HepG2 (cell line): ENCODE data around the gene MAPK8. TPM values are rescaled to one million over a fixed set of nuclear protein-coding genes. Genes with fewer than 3 reads are reported as not detected.

Source experiments
- AHR ChIP-seq: IDR thresholded peaks from 2 replicates; pipeline ENCODE4 v1.6.1; 2018; ENCODE audit warnings: missing genetic modification reagents, missing compliant biosample characterization
- ETV5 ChIP-seq: IDR thresholded peaks from 2 replicates; pipeline ENCODE4 v1.6.1; 2018; ENCODE audit warnings: missing biosample characterization, missing genetic modification reagents, inconsistent platforms, borderline replicate concordance
- FOXM1 ChIP-seq: sonication (generic); formaldehyde crosslinking; IDR thresholded peaks from 2 replicates; pipeline ENCODE4 v1.5.0; 2020; ENCODE audit warnings: missing genetic modification reagents
- FUBP1 ChIP-seq: sonication (generic); formaldehyde crosslinking; IDR thresholded peaks from 2 replicates; pipeline ENCODE4 v1.5.1; 2020; ENCODE audit warnings: missing genetic modification reagents, mild to moderate bottlenecking, borderline replicate concordance
- GZF1 ChIP-seq: sonication (generic); formaldehyde crosslinking; IDR thresholded peaks from 2 replicates; pipeline ENCODE4 v1.5.1; 2020; ENCODE audit warnings: mild to moderate bottlenecking, missing genetic modification reagents
- HIC2 ChIP-seq: sonication (generic); formaldehyde crosslinking; IDR thresholded peaks from 2 replicates; pipeline ENCODE4 v1.9.0; 2022; ENCODE audit warnings: low read depth, missing genetic modification reagents
- NCOA2 ChIP-seq: sonication (generic); formaldehyde crosslinking; IDR thresholded peaks from 2 replicates; pipeline ENCODE4 v1.8.0; 2022; ENCODE audit warnings: inconsistent platforms
- NR2F6 ChIP-seq, 2 experiments: IDR thresholded peaks; 2 replicates each; pipeline ENCODE4 v1.6.1; 2016; ENCODE audit warnings: antibody characterized with exemption in 1 of 2, mild to moderate bottlenecking in 1 of 2
- RARA ChIP-seq: IDR thresholded peaks from 2 replicates; pipeline ENCODE4 v1.6.1; 2016; ENCODE audit warnings: missing genetic modification reagents, missing compliant biosample characterization
- RBFOX2 ChIP-seq: fragments of 200-400 bp; formaldehyde crosslinking; IDR thresholded peaks from 2 replicates; pipeline ENCODE4 v1.6.1; 2017; ENCODE audit warnings: low read depth, mild to moderate bottlenecking, low read length
- RORA ChIP-seq: sonication (generic); formaldehyde crosslinking; IDR thresholded peaks from 2 replicates; pipeline ENCODE4 v1.5.0; 2020; ENCODE audit warnings: mild to moderate bottlenecking, missing genetic modification reagents, moderate library complexity
- STAG1 ChIP-seq: sonication (generic); formaldehyde crosslinking; IDR thresholded peaks from 2 replicates; pipeline ENCODE4 v1.4.0; 2020; ENCODE audit warnings: missing genetic modification reagents
- TBL1XR1 ChIP-seq: fragments of 150-350 bp; IDR thresholded peaks from 2 replicates; pipeline ENCODE4 v1.6.1; 2014; ENCODE audit warnings: borderline replicate concordance, low read length; ENCODE audit not compliant: partially characterized antibody
- THAP9 ChIP-seq: sonication (generic); formaldehyde crosslinking; IDR thresholded peaks from 2 replicates; pipeline ENCODE4; 2020; ENCODE audit warnings: missing genetic modification reagents, mild to moderate bottlenecking, borderline replicate concordance
- ZNF138 ChIP-seq: sonication (generic); formaldehyde crosslinking; IDR thresholded peaks from 2 replicates; pipeline ENCODE4 v1.5.0; 2020; ENCODE audit warnings: mild to moderate bottlenecking, low read depth, missing genetic modification reagents
- ZNF18 ChIP-seq: sonication (generic); formaldehyde crosslinking; IDR thresholded peaks from 2 replicates; pipeline ENCODE4 v1.8.0; 2022; ENCODE audit warnings: mild to moderate bottlenecking, missing genetic modification reagents; ENCODE audit not compliant: insufficient replicate concordance
- ZNF180 ChIP-seq: sonication (generic); formaldehyde crosslinking; IDR thresholded peaks from 2 replicates; pipeline ENCODE4 v1.4.0; 2020; ENCODE audit warnings: low read depth, missing genetic modification reagents, borderline replicate concordance
- ZNF598 ChIP-seq: sonication (generic); formaldehyde crosslinking; IDR thresholded peaks from 2 replicates; pipeline ENCODE4 v1.5.1; 2020; ENCODE audit warnings: mild to moderate bottlenecking, missing genetic modification reagents, borderline replicate concordance
- ZNF703 ChIP-seq: sonication (generic); formaldehyde crosslinking; IDR thresholded peaks from 2 replicates; pipeline ENCODE4 v1.5.1; 2020; ENCODE audit warnings: missing genetic modification reagents, mild to moderate bottlenecking, moderate library complexity, borderline replicate concordance
- ZNF737 ChIP-seq: sonication (generic); formaldehyde crosslinking; IDR thresholded peaks from 2 replicates; pipeline ENCODE4 v1.5.0; 2020; ENCODE audit warnings: missing genetic modification reagents, mild to moderate bottlenecking, borderline replicate concordance
- ZSCAN12 ChIP-seq: sonication (generic); formaldehyde crosslinking; IDR thresholded peaks from 2 replicates; pipeline ENCODE4 v1.9.0; 2021; ENCODE audit warnings: mild to moderate bottlenecking, missing genetic modification reagents
- polyA plus RNA-seq, 8 experiments: library from polyadenylated mRNA; depleted of rRNA in 3 of 8; stranded (reverse) in 7 of 8; unstranded in 1 of 8; fragments of >200 nt; fragmentation: Illumina TruSeq in 4 of 8; extraction: Trizol in 4 of 8; gene quantifications; 2 replicates each; pipeline versions ENCODE4 v1.2.1 to v1.2.3, GENCODE V29; 2011 to 2016; ENCODE audit warnings: low read depth in 4 of 8, missing spikeins in 1 of 8, mixed read lengths in 1 of 8; ENCODE audit not compliant: insufficient read depth in 1 of 8
- total RNA-seq, 5 experiments: library from RNA; depleted of rRNA; stranded (reverse); fragments of >200 nt; fragmentation: Illumina TruSeq; extraction: Trizol; gene quantifications; 2 replicates each; pipeline ENCODE4 v1.2.3, GENCODE V29; 2016; ENCODE audit warnings: low read depth in 1 of 5

Gene MAPK8
- total and polyA plus RNA-seq, 2 of the 13 experiments (the other 11 are each of a cell fraction or from before 2014, with no cell fraction given) = 41.6 to 47.3 TPM

- no peak for TF ChIP-seq NR2F6 (IDR thresholded peaks at IDR 0.05)
- peak; percentile 61; the same call in 1 of the 2 replicates for TF ChIP-seq NR2F6 (CRISPR knock-in tag; IDR thresholded peaks at IDR 0.05)
- no peak for TF ChIP-seq FUBP1 (CRISPR knock-in tag)
- TF ChIP-seq FOXM1 = no peak
- TF ChIP-seq ZNF138 (CRISPR knock-in tag) = peak; percentile 60; the same call in 1 of the 2 replicates
- no peak for TF ChIP-seq RORA (CRISPR knock-in tag)
- TF ChIP-seq ZNF598 (CRISPR knock-in tag) = peak; percentile 35; the same call in 1 of the 2 replicates
- TF ChIP-seq TBL1XR1 = no peak
- TF ChIP-seq ZNF737 (CRISPR knock-in tag) = 0 out of 2 replicates have a peak, but pooled peaks have one; percentile 70
- peak; percentile 83 for TF ChIP-seq ZNF18 (CRISPR knock-in tag)
- no peak; the same call in 1 of the 2 replicates for TF ChIP-seq ZSCAN12
- peak; percentile 16; the same call in 1 of the 2 replicates for TF ChIP-seq RARA (CRISPR knock-in tag)
- TF ChIP-seq ETV5 (CRISPR knock-in tag) = 0 out of 2 replicates have a peak, but pooled peaks have one; percentile 18
- no peak for TF ChIP-seq HIC2 (CRISPR knock-in tag)
- TF ChIP-seq ZNF703 = 0 out of 2 replicates have a peak, but pooled peaks have one; percentile 29
- no peak for TF ChIP-seq STAG1 (CRISPR knock-in tag)
- TF ChIP-seq AHR (CRISPR knock-in tag) = no peak; the same call in 1 of the 2 replicates
- no peak for TF ChIP-seq NCOA2 (CRISPR knock-in tag)
- no peak for TF ChIP-seq GZF1 (CRISPR knock-in tag)
- TF ChIP-seq RBFOX2 = peak; percentile 88
- TF ChIP-seq ZNF180 (CRISPR knock-in tag) = no peak; the same call in 1 of the 2 replicates
- no peak for TF ChIP-seq THAP9
Observed at GRCh38 chr10:48306265-48306869, at the start of gene MAPK8 (continued).
